GM03348 (cell line): ENCODE results near the gene LRRC51.
A peak's percentile ranks its signal among the peaks of the same experiment; 100 is the strongest.

Source experiments
- DNase-seq: peaks from one replicate; pipeline ENCODE4 v3.0.0; 2012; ENCODE audit warnings: low spot score

The LRRC51 gene, protein sequence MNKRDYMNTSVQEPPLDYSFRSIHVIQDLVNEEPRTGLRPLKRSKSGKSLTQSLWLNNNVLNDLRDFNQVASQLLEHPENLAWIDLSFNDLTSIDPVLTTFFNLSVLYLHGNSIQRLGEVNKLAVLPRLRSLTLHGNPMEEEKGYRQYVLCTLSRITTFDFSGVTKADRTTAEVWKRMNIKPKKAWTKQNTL

DNA sequence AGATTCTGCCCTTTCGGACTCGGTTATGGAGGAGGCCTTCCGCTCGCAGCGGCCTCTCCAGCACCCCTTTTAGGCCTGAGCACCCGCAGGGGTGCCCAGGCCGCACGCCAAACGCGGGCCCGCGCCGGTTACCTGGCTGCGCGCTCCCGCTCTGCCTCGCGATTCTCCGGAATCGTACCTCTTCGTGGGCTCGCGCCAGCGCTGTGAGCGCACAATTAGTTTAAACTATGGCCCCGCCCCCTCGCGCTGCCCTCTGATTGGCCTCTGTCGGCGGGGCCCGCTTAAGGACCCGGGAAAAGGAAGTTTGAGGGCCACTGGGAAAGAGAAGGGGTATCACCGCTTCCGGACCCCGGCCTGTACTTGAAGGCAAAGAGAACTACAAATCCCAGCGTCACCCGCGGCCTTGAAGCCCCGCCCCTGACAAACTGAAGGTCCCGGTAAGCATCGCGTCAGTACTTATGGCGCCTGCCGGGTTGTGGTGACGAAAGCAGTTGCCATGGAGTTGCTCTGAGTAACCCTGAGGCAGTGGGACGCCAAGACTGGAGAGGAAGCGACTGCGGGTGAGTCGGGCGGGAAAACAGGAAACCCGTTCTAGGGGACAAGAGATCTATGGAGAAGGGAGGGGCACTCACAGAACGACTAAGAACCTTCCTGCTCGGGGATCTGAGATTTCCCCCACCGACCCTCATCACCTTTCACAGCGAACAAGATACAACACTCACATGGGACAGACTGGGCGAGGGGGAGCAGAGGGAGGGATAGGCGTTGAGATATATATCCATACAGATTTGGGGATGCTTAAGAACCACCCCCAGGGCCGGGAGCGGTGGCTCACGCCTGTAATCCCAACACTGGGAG lies at the start of gene LRRC51, which contains the start of gene NUMA1:
TSS of gene LRRC51 (plus strand) at position 525 of the 858 bp plus-strand sequence. CDS start 8,234 bp downstream, outside the sequence.
TSS of gene NUMA1 (minus strand) at position 217 of the 858 bp plus-strand sequence. CDS start 44,599 bp downstream, outside the sequence.
- DNase-seq: peak; percentile 96

DNA sequence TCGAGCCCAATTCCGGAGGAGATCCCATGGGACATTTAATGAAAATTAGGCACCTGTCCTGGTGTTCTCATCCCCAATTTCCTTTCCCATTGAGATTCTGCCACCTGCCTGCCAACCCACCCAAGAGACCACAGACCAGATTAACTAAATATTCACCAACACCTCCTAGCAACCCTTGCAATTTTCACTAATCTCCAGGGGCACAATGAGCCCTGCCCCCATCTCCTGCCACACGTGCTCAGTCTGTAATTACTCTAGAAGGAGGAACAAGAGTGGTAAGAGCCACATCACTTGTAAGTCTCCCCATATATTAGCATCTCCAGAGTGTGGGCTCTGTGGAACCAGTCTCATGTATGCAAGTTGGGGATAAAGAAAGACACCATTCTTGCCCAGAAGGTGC lies 44.0 kb upstream of the LRRC51 start:
- no peak for DNase-seq

DNA sequence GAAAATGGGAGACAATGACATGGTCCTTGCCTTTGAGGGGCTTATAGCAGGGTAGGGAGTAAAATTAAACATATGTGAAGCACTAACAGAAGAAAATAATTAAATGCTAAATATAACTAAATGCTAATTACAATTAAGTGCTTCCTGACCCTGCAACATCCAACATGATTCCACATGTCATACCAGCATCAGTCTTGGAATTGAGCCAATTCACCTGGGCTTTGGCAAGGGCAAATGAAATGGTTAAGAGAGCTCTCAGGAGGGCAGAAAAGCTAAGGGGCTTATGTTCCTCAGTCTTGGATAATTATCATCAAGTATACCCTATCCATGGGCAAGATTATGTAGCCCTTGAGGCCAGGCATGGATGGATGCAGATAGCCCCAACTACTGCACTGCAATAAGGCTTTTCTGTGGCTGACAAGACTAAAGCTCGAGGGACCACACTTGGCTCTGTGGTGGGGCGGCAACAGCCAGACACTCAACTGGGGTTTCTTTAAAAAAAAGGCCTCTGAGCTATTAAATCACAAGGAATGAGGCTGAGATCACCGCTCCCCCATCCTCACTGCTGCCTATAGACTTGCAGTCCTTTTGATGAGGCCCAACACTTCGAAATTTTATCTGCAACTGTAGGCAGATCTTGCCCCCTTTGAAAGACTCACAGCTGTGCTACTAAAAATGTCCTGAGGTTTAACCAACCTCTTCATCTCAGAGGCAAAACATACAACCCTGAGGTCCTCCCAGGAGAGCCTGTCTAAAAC lies 42.9 kb upstream of the LRRC51 start:
- no peak for DNase-seq

DNA sequence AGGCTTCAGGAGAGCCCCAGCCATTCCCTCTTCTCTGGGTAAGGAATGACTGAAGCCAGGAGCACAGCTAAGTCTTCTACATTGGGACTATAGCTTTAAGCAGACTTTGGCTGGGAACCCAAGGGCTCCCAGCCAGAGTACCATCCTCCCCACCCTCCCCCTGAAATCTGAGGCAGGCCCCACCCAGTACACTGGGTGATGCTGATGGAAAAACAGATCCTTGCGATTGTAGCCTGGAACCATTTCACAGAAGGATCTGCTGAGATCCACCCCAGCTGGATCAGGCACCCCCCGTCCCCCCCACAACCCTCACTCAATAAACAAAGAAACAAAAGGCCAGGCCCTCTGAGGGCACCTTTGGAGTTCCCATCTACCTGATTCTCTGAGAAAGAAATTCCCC lies 42.2 kb upstream of the LRRC51 start:
- DNase-seq: peak; percentile 92

DNA sequence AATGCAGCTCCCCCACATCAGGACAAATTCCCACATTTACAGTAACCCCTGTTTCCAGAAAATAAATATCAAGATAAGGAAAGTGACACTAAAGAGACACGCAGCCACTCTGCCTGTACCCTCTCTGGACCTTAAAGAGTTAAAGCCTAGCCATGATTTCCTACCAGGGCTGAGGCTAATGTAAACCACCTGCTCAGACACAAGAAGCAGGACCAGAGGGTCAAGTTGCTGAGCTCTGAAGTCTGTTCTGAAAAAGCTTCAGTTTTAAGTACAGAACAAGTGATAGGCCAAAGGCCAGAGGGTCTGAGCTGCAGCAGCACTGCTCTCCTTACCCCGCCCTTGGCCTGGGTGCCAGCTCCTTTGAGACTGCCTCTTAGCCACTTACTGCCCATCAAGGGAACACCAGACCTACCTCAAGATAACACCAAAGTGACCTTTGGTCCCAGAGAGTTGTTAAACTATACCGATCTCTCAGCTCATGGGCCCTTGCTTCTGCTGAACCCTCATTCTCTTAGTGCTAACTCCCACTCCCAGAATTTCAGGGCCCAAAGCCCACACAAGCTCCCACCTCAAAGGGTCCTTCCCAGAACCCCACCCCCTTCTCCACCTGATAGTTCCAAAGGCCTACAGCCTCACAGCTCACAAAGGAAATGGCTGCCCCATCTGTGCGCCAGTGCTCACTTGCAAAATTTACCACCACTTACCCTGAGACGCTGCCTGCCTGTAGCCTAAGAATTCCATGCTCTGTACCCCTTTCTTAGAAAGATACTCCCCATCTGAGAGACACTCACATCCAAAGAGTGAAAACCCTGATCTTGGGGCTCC lies 41.4 kb upstream of the LRRC51 start:
- peak; percentile 42 for DNase-seq

DNA sequence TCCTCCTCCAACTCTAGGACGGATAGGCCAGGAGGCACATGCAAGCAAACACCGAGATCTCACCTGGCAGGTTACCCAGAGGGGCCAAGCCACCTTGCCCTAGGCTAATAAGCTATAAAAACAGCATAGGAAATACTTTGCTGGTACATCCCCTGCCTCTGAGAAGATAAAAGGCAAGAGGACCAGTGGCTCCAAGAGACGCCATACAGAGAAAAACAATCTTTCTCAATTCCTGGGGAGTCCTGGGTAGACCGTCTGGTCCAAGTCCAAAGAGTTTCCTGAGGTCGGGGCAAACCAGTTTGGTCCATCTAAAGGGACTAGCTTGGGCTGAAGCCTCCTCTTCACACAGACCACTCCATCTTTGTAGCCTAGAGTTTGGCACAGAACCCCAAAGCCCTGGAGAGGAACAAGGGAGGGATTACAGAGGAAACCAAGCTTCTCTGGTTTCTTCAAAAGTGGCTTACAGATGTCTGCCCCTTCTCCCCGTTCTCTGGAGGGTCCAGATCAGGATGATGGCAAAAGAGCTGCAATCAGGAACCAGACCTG lies 40.7 kb upstream of the LRRC51 start:
- no peak for DNase-seq

DNA sequence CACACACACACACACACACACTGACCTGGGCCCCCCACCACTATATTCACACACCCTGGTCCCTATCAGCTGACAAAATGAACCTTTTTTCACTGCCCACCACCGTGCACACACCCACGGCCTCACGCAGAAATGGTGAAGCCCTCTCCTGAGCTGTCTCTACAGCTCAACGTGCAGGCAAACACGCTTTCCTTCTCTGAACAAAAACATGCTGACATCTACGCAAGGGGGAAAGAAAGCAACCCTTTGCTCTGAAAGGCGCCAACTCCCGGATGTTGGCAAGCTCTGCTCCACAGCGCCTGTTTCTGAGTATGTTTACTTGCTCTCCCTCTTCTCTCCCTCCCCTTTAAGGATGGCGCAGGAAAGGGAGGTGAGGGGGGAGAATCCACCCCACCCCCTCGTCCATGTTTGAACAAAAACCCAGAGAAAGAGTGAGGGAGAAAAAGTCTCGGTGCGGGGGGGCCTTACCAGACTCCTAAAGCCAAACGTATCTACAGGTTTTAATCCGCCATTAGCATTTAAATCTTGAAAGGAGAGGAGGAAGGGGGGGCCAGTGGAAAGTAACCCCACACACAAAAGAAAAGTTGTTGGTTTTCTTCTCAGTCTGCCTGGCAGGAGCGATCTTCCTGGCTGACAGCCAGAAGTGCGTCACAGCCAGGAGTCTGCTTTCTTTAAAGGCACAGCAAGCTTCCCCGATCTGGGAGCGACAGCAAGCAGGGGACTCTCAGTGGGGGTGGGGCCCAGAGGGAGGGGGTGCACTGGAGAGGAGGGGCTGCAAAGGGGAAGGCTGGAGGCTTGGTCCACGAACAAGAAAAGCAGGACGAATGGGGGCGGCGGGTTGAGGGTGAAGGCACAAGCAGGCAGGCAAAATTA lies 39.9 kb upstream of the LRRC51 start:
- DNase-seq: peak; percentile 92

DNA sequence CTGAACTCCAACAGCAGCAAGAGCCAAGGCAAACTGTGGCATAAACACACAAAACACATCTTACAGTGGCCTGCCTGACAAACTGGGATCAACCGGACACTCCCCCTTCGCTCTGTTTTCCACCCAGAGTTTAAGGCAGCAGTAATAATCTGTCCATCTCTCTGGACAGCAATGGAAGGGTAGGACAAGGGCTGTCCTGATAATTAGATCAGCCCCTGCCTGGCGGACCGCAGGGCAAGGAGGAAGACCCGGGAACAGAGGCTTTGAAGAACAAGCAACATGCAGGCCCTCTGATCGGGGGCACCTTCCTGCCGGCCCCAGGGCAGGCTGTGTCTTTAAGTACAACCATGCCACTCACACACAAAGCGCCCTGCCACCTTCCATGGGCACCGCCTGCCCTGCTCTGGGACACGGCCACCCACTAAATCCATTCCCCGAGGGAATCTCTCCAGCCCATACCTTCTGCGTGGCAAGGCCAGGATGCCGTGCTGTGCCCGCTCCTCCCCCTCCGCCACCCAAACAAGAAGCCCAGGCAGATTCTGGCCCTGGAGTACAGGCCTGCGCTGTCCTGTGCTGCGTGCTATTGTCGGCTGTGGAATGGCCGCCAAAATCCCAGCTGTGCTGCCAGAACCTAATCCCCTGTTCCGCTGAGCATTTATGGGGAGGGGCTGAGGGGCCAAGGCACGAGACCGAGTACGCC lies 39.1 kb upstream of the LRRC51 start:
- DNase-seq: peak; percentile 83

DNA sequence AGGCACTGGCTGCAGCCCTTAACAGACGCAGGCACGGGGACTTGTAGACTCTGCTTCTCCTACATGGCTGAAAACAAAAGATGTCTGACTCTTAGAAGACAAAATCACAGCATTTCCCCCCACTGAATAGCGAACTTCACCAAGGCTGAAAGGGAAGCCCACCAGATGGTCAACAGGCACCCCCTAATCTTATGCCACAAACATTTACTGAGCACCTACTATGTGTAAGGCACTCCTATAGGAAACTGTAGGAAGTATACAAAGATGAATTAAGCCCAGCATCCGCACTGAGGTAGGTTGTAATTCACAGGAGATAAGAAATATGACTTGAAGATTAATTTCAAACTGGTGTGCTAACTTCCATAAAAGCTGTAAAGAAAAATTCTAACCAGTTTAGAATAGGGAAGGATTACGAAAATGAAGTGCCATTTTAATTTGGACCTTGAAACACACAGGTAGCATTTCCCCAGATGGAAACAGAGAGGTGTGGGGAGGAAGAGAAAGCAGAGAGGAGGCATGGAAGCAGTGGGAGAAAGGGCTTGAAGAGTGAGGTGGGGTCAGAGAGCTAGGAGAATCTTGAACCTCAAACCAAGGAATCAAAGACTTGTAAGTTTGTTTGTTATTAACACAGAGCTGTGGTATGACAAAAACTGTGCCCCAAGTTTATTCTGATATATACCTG lies 38.4 kb upstream of the LRRC51 start:
- DNase-seq: no peak

DNA sequence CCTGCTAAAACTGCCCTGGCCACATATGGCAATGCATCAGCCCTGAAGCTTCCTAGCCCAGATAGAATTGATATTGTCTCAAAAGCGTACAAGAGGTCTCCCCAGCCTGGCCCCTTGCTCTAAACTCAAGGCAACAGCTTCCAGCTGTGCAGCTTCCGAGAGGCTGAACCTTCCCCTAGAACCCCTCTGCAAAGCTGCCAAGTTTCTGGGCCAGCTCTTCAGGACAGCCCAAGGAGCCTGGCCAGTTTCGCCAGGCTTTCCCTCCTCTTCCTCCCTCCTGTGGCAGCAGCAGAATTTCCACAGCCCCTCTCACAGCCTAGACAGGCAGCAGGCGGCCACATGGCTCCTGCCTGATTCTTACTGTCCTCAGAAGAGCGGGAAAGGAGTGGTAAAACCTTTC lies 34.8 kb upstream of the LRRC51 start:
- DNase-seq: no peak

DNA sequence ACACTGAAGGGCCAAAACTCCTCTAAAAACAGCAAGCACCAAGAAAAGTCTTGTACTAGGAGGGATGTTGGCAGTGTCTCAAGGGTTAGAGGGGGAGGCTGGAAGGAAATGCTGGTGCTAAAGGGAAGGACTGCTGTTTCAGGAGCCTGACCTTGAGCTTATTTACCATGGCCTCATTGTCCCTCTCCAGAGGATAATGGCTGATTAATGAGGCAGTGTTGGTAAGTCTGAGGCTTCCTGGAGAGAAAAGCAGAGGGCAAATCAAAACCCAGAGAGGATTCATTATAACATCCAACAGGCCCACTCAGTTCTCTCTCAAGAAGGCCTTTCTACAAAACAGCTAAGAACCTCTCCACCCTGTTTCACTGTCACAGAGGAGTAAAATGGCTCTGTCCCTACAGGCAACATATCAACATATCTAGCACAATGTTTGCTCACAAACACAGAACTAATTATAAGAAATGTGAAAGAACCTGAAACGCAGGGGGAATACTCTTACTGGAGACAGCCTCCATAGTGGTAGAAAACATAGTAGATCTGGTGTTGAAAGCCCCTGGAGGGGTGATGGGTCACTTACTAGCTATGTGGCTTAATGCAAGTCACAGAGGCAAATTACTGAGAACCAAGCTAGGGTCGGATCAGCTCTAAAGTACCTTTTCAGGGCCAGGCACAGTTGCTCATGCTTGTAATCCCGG lies 31.7 kb upstream of the LRRC51 start:
- DNase-seq: no peak

DNA sequence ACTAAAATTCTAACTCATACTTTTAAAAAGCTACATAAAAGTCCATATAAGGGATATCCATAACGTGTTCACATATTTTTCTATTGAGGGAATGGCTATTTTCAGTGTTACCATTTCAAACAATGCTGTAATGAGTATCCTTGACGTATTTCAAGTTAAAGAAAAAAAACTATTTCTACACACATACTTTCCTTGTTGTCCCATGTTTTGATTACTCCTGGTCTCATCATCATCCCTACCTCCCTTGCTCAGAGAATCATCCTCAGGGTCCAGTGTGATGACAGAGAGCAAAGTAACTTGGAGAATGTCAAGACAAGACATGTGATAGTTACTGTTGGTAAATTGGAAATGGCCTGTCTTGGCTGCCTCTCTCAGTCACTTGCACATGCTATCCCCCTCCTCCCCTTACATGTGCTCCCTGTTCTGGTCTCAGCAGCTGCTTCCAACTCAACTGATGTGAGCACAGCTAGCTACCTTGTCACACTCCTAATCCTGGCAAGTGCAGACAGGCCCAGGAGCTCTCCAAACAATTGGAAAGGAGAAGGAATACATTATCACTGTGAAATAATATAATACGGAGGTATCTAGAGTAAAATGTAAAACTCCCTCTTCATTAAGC lies 22.1 kb upstream of the LRRC51 start:
- peak; percentile 13 for DNase-seq

DNA sequence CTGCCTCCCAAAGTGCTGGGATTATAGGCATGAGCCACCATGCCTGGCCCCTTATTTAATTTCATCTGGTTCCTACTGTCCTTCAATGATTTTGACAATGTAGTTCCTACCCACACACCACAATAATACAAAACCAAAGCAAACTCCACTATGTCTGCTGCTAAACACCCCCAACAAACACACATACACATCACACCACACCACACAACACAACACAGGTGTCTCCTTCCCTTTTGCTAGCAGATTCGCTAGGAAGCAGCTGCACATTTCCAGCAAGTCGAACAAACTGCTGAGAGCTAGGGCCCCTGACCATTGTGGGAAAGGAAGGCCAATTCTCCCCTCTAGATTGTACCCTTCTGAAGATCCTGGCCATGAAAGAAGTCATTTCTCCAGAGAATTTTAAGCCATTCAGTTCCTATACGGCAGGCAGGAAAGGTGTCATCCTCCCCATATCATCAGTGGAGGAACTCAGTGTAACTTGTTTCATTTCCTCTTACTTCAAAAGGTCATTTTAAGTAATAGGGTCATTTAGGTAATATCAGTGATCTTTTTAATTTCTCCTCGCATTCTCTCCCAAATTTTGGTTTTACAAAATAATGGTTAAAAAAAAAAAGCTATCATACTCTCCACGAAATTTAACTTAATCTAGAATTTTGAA lies 18.8 kb upstream of the LRRC51 start:
- DNase-seq: no peak

DNA sequence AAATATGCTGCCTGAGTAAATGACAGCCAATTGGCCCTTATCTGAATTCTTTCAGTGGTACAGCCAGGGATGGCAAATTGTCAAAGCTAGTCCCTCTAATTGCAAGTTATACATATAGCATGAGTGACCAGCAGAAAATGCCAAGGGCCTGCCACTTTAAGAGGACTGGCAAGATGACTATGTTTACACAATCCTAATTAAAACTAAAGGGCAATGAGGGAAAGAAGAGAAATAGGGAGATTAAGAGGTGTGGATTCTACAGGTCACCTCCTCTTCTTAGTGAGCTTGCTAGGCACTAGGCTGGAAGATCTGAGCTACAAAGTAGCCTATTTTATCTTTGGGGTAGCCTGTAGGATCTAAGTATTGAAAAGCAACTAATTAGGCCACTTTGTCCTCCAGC lies 13.8 kb upstream of the LRRC51 start:
- DNase-seq: no peak

DNA sequence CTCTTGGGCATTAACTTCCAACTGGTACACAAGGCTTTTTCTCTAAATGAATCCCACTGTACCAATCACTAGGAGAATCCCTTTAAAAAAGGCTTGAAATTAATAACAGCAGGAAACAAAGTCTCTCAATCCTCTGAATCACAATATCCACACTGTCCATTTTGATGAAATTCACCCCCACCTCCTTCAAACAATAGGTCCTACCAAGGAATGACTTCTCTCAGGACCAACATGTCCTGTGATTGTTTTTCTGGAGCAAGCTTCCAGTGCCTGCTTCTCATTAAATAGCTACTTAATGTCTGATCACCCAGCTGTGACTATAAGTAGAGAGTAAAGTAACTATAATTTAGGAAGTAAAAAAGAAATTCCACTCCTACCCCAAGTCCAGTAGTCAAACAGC lies 13.4 kb upstream of the LRRC51 start:
- no peak for DNase-seq

DNA sequence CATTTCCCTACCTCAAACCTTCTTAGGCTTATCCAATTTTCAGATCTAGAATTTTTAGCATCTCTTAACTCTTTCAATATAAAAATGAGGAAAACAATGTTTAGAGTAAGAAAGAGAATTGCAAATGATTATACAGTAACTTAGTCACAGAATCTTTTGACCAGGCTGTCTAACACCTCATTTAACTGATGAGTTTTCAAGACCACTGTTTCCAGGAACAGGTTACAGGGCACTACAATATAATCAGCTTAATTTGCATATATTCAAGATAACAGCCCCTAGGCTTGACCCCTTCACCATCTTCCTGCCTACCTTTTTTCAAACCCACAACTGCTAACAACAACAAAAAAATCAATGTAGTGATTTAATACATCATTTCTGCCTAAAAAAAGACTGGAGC lies 13.0 kb upstream of the LRRC51 start:
- DNase-seq: no peak

DNA sequence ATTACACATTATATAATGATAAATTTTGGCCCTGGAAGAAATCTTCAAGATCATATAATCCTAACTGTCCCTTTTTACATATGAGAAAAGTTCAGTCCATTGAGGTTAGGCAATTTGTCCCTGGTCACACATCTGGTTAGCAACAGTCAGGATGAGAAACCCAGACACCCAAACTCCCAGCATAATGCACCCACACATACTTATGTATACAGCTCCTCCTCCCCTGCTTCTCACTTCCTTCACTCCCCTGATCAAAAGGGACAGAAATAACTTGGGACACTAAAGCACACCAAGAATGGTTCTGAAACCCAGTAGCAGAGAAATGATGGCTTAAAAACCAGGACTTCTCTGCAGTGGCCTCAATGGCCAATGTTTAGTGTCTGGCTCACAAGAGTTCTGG lies 11.4 kb upstream of the LRRC51 start:
- DNase-seq: peak; percentile 35

DNA sequence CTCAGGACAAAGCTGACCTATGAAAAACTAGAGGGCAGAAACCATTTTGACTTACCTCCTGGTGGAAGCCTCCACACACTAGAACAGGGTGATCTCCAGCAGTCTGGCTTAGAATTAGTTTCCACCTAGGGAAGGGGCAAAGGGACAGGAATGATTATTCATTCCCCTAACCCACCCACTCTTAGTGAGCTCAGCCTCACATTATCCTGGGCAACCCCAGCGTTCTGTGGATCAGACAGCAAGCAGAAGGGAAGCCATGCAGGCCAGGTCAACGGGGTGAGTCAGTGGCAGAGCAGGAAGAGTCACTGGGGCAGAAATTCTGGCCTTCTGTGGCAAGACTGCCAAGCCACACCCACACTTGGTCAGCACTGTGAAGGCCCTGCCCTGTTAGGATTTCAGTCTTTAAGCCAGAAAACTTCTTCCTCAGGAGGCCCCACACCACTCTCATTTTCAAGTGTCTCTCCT lies 10.8 kb upstream of the LRRC51 start:
- peak; percentile 85 for DNase-seq
